GM12801 (cell line): ENCODE measurements around the gene PCNX1.

Experiments used
- TF ChIP-seq, protein P1 (sequence below): IDR thresholded peaks from one replicate; pipeline ENCODE4 v1.5.1; 2011; ENCODE audit warnings: control low read depth; ENCODE audit not compliant: insufficient read length; ENCODE audit errors: extremely low read depth

PCNX1 gene

GRCh38 chr14:71004481-71004880 lies 97.2 kb downstream of the PCNX1 start:
- TF ChIP-seq, protein P1, sequence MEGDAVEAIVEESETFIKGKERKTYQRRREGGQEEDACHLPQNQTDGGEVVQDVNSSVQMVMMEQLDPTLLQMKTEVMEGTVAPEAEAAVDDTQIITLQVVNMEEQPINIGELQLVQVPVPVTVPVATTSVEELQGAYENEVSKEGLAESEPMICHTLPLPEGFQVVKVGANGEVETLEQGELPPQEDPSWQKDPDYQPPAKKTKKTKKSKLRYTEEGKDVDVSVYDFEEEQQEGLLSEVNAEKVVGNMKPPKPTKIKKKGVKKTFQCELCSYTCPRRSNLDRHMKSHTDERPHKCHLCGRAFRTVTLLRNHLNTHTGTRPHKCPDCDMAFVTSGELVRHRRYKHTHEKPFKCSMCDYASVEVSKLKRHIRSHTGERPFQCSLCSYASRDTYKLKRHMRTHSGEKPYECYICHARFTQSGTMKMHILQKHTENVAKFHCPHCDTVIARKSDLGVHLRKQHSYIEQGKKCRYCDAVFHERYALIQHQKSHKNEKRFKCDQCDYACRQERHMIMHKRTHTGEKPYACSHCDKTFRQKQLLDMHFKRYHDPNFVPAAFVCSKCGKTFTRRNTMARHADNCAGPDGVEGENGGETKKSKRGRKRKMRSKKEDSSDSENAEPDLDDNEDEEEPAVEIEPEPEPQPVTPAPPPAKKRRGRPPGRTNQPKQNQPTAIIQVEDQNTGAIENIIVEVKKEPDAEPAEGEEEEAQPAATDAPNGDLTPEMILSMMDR = no peak

- TF ChIP-seq, protein P1 = no peak
Measured at GRCh38 chr14:71005076-71005475, 97.8 kb downstream of the PCNX1 start.

- TF ChIP-seq, protein P1 = no peak
Measured at GRCh38 chr14:71006200-71006563, 98.9 kb downstream of the PCNX1 start.

- TF ChIP-seq, protein P1 = no peak
Measured at GRCh38 chr14:71011479-71011878, 104.2 kb downstream of the PCNX1 start.

DNA sequence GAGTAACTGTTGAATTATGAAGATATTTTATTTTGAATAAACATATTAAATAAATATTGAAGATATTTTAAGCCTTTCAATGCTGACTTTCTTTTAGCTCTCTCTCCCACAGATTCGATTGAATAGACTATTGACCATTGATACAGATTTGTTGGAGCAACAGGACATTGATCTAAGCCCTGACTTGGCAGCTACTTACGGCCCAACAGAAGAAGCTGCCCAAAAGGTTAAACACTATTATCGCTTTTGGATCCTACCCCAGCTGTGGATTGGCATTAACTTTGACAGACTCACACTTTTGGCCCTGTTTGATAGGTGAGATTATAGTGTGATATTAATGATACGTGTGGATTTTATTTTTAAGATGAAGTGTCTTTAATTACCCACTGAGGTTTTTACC lies 105.6 kb downstream of the PCNX1 start:
- TF ChIP-seq, protein P1 = no peak

- TF ChIP-seq, protein P1 = no peak
Measured at GRCh38 chr14:71013551-71014192, 106.4 kb downstream of the PCNX1 start.

DNA sequence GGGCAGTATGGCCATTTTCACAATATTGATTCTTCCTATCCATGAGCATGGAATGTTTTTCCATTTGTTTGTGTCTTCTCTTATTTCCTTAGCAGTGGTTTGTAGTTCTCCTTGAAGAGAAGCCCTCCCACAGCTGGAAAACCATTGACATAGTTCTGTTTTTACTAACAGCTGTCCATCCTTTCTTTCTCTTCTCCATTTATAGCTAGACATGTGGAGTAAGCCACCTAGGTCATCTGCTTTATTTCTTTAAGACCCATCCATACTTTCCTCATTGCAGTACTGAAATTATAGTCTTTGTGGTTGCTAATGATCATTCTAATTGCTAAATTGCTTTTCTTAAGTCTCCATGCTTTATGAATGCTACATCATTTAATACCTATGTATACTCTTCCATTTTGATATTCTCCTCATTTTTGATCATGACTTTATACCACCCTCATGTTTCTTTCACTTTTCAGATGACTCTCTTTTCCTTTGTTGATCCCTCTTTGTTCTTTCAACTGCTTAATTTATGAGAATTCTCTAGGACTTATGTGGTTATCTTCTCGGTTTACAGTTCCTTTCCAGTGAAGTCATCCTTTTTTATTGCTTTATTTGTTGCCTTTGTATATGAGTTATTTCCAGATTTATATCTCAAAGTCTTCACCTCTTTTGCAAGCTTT lies 114.2 kb downstream of the PCNX1 start:
- TF ChIP-seq, protein P1 = no peak
